Subcutaneous adipose tissue (tissue), 4 donors: ENCODE measurements around the gene UGT1A3. TPM values are rescaled to one million over a fixed set of nuclear protein-coding genes. Genes with fewer than 3 reads are reported as not detected.

Source experiments
- CTCF ChIP-seq: fragments of 450-650 bp; IDR thresholded peaks from one replicate; pipeline ENCODE4 v1.5.1; 2016; ENCODE audit warnings: low read depth, mild to moderate bottlenecking, control low read depth, antibody characterized with exemption, moderate library complexity
- total RNA-seq, 4 donors: library from RNA; depleted of rRNA; stranded (reverse); fragments of >200 nt; gene quantifications; one replicate each; pipeline ENCODE4 v1.1.0, GENCODE V29; 2016

Gene UGT1A3
- total RNA-seq, 4 donors from 2014 or later = not detected

- TF ChIP-seq CTCF = no peak
Measured at GRCh38 chr2:233803292-233803911, 74.6 kb downstream of the UGT1A3 start.

- TF ChIP-seq CTCF = no peak
Measured at GRCh38 chr2:233803994-233804393, 75.2 kb downstream of the UGT1A3 start.

- TF ChIP-seq CTCF = no peak
Measured at GRCh38 chr2:233807215-233807865, 78.5 kb downstream of the UGT1A3 start.

- no peak for TF ChIP-seq CTCF
Measured at GRCh38 chr2:233807966-233808935, 79.4 kb downstream of the UGT1A3 start.

- no peak for TF ChIP-seq CTCF
Measured at GRCh38 chr2:233810385-233810784, 81.5 kb downstream of the UGT1A3 start.

- TF ChIP-seq CTCF = no peak
Measured at GRCh38 chr2:233811087-233811486, 82.2 kb downstream of the UGT1A3 start.

GRCh38 chr2:233811732-233812131 lies 82.9 kb downstream of the UGT1A3 start:
- TF ChIP-seq CTCF = no peak
